Hepatocyte (in vitro differentiated cells): Measurements from ENCODE around the gene SLC7A7. TPM values are rescaled to one million over a fixed set of nuclear protein-coding genes. Genes with fewer than 3 reads are reported as not detected.
"Not testable (repeated sequence)": the region's sequence is repeated elsewhere in the genome, so short reads cannot be mapped to it uniquely, and the experiment has no call there.

Experiments
- DNase-seq: peaks from one replicate; pipeline ENCODE4 v3.0.0-alpha.2; 2016; ENCODE audit warnings: low spot score
- H2AFZ ChIP-seq: fragments of 200-600 bp; sonication (generic); 2 replicates; pipeline ENCODE4 v1.6.0; 2016; ENCODE audit warnings: antibody characterized with exemption, mild to moderate bottlenecking
- H3K27ac ChIP-seq: fragments of 200-600 bp; sonication (generic); 2 replicates; pipeline ENCODE4 v1.5.1; 2016; ENCODE audit warnings: mild to moderate bottlenecking
- H3K27me3 ChIP-seq: fragments of 200-600 bp; sonication (generic); 2 replicates; pipeline ENCODE4 v1.6.1; 2016
- H3K36me3 ChIP-seq: fragments of 200-600 bp; sonication (generic); replicated peaks from 2 replicates; pipeline ENCODE4 v1.5.1; 2016; ENCODE audit warnings: low read depth; ENCODE audit not compliant: insufficient read depth
- H3K4me1 ChIP-seq: fragments of 200-600 bp; sonication (generic); 2 replicates; pipeline ENCODE4 v1.5.1; 2016; ENCODE audit warnings: mild to moderate bottlenecking, moderate library complexity; ENCODE audit not compliant: insufficient read depth
- H3K4me2 ChIP-seq: fragments of 200-600 bp; sonication (generic); 2 replicates; pipeline ENCODE4 v1.6.0; 2016
- H3K4me3 ChIP-seq: fragments of 200-600 bp; sonication (generic); 2 replicates; pipeline ENCODE4 v1.5.1; 2016; ENCODE audit warnings: mild to moderate bottlenecking
- H3K79me2 ChIP-seq: fragments of 200-600 bp; sonication (generic); 2 replicates; pipeline ENCODE4 v1.6.0; 2017; ENCODE audit warnings: mild to moderate bottlenecking
- H3K9me2 ChIP-seq: fragments of 200-600 bp; sonication (generic); replicated peaks from 2 replicates; pipeline ENCODE4 v1.6.0; 2017; ENCODE audit warnings: mild to moderate bottlenecking; ENCODE audit not compliant: insufficient read depth
- H3K9me3 ChIP-seq: fragments of 200-600 bp; sonication (generic); 2 replicates; pipeline ENCODE4 v1.5.1; 2016; ENCODE audit warnings: low read depth, mild to moderate bottlenecking
- H4K20me1 ChIP-seq: fragments of 200-600 bp; sonication (generic); 2 replicates; pipeline ENCODE4 v1.6.0; 2016; ENCODE audit warnings: mild to moderate bottlenecking; ENCODE audit not compliant: insufficient read depth, poor library complexity, severe bottlenecking
- CTCF ChIP-seq: fragments of 200-600 bp; sonication (generic); IDR thresholded peaks from 2 replicates; pipeline ENCODE4 v1.5.1; 2016; ENCODE audit warnings: antibody characterized with exemption, mild to moderate bottlenecking; ENCODE audit not compliant: poor library complexity
- EZH2 ChIP-seq: fragments of 200-600 bp; sonication (generic); IDR thresholded peaks from 2 replicates; pipeline ENCODE4 v1.6.1; 2016; ENCODE audit warnings: antibody characterized with exemption, mild to moderate bottlenecking, borderline replicate concordance
- EZH2phosphoT487 ChIP-seq: fragments of 200-600 bp; sonication (generic); IDR thresholded peaks from one replicate; pipeline ENCODE4 v1.6.1; 2018; ENCODE audit warnings: antibody characterized with exemption, mild to moderate bottlenecking, low read depth, moderate library complexity; ENCODE audit not compliant: unreplicated experiment, severe bottlenecking
- WGBS: methylation state at CpG from one replicate; pipeline ENCODE4 v1.1.6; 2016; ENCODE audit warnings: low lambda C conversion rate; ENCODE audit errors: missing lambda C conversion rate; 5-methylcytosine and 5-hydroxymethylcytosine counted together
- polyA plus RNA-seq: library from polyadenylated mRNA; unstranded; fragments of >200 nt; fragmentation: Nextera tagmentation; extraction: Ambion mirVana; gene quantifications from 2 replicates; pipeline ENCODE4 v1.2.1, GENCODE V29; 2016
- total RNA-seq: library from RNA; depleted of rRNA; stranded (reverse); fragments of >200 nt; gene quantifications from 2 replicates; pipeline ENCODE4 v1.2.3, GENCODE V29; 2014

Gene SLC7A7
- total and polyA plus RNA-seq, 2 experiments from 2014 or later: 206 to 337 TPM

- H3K9me3 ChIP-seq: no peaks in the 10 kb centered on the region
- WGBS: 99% methylated on average over 5 of the region's 5 CpGs
- H2AFZ ChIP-seq: no peak overlapping the region
- H3K27ac ChIP-seq: no peak overlapping the region
- H3K79me2 ChIP-seq: no peaks in the 10 kb centered on the region
- H4K20me1 ChIP-seq: no peaks in the 10 kb centered on the region
- H3K9me2 ChIP-seq: no peaks in the 10 kb centered on the region
- H3K27me3 ChIP-seq: no peaks in the 10 kb centered on the region
- H3K36me3 ChIP-seq: no peaks in the 10 kb centered on the region
- no peak overlapping the region for H3K4me3 ChIP-seq
- no peak for TF ChIP-seq EZH2
- no peak for TF ChIP-seq EZH2phosphoT487
- no peak for TF ChIP-seq CTCF
- no peak overlapping the region for H3K4me2 ChIP-seq
- peaks cover 10% of the 10 kb centered on the region for H3K4me1 ChIP-seq
- DNase-seq: no peak
These were observed 41.2 kb upstream of the SLC7A7 start for GRCh38 chr14:22856428-22856827.

GRCh38 chr14:22854963-22855724 lies 39.9 kb upstream of the SLC7A7 start:
- H3K36me3 ChIP-seq: no peaks in the 10 kb centered on the region
- H3K27ac ChIP-seq: peak overlapping the region; percentile 72
- no peaks in the 10 kb centered on the region for H3K79me2 ChIP-seq
- H3K4me3 ChIP-seq: no peak overlapping the region
- peak; percentile 61 for DNase-seq
- no peak overlapping the region for H3K4me2 ChIP-seq
- no peak for TF ChIP-seq CTCF
- no peak for TF ChIP-seq EZH2
- TF ChIP-seq EZH2phosphoT487: no peak
- no peak overlapping the region for H2AFZ ChIP-seq
- H4K20me1 ChIP-seq: no peaks in the 10 kb centered on the region
- H3K27me3 ChIP-seq: no peaks in the 10 kb centered on the region
- WGBS: 84% methylated on average over 8 of the region's 8 CpGs
- H3K9me2 ChIP-seq: no peaks in the 10 kb centered on the region
- peaks cover 15% of the 10 kb centered on the region for H3K4me1 ChIP-seq
- H3K9me3 ChIP-seq: no peaks in the 10 kb centered on the region

GRCh38 chr14:22854296-22854695 lies 39.1 kb upstream of the SLC7A7 start:
- H3K79me2 ChIP-seq, H3K27me3 ChIP-seq, H2AFZ ChIP-seq, H3K9me2 ChIP-seq, H3K36me3 ChIP-seq, H3K4me3 ChIP-seq, DNase-seq, H3K4me2 ChIP-seq, H4K20me1 ChIP-seq, H3K27ac ChIP-seq, H3K9me3 ChIP-seq: not testable (repeated sequence)
- peaks cover 23% of the 10 kb centered on the region for H3K4me1 ChIP-seq
- WGBS: 98% methylated on average over 11 of the region's 11 CpGs

- peak; percentile 91 for TF ChIP-seq CTCF
- no peak for TF ChIP-seq EZH2phosphoT487
These were observed 37.9 kb upstream of the SLC7A7 start for GRCh38 chr14:22852940-22853767.

More at GRCh38 chr14:22852940-22853767, 37.9 kb upstream of the SLC7A7 start:
- Histone ChIP-seq H4K20me1 (no peaks in the 10 kb centered on the region), H3K4me1 (peaks cover 27% of the 10 kb centered on the region), H3K27me3 (no peaks in the 10 kb centered on the region), H3K4me2 (peak overlapping the region; percentile 90), H3K36me3 (no peaks in the 10 kb centered on the region), H3K9me3 (no peaks in the 10 kb centered on the region), H3K4me3 (peak overlapping the region; percentile 41), H3K27ac (peak overlapping the region; percentile 93), H3K79me2 (no peaks in the 10 kb centered on the region), H3K9me2 (no peaks in the 10 kb centered on the region), H2AFZ (peak overlapping the region; percentile 88)
- DNase-seq: peak; percentile 93
- 8% methylated on average over 19 of the region's 20 CpGs for WGBS
